GM19023 (cell line): ENCODE measurements around the gene INTS15.
A peak's percentile ranks its signal among the peaks of the same experiment; 100 is the strongest.

Experiments used
- ATAC-seq: cut with Tn5 transposase; IDR thresholded peaks from one replicate; pipeline ENCODE4 v1.9.1; 2021; ENCODE audit warnings: mild to moderate bottlenecking, moderate library complexity; ENCODE audit not compliant: unreplicated experiment

Gene INTS15

GRCh38 chr7:6589829-6590644 lies at the start of gene INTS15:
TSS of gene INTS15 (plus strand) at chr7:6590021. CDS start at chr7:6590284, 263 bp downstream.
- ATAC-seq, result peak; percentile 87

- ATAC-seq, result no peak
These were observed 47.5 kb upstream of the INTS15 start for GRCh38 chr7:6542368-6542767.

- ATAC-seq, result no peak
These were observed 44.3 kb upstream of the INTS15 start for GRCh38 chr7:6545398-6546126.

GRCh38 chr7:6546498-6547251 lies 43.1 kb upstream of the INTS15 start:
- ATAC-seq, result no peak

GRCh38 chr7:6547400-6547799 lies 42.4 kb upstream of the INTS15 start:
- no peak for ATAC-seq

GRCh38 chr7:6551016-6551511 lies 38.8 kb upstream of the INTS15 start, which contains the start of gene GRID2IP:
TSS of gene GRID2IP (minus strand) at chr7:6551461. CDS start at chr7:6551436, 25 bp downstream.
- no peak for ATAC-seq

- no peak for ATAC-seq
These were observed 36.3 kb upstream of the INTS15 start for GRCh38 chr7:6553448-6554044.

- ATAC-seq, result no peak
These were observed 35.0 kb upstream of the INTS15 start for GRCh38 chr7:6554848-6555247.

- no peak for ATAC-seq
These were observed 33.6 kb upstream of the INTS15 start for GRCh38 chr7:6556196-6556595.

GRCh38 chr7:6558837-6559236 lies 31.0 kb upstream of the INTS15 start:
- ATAC-seq, result no peak

GRCh38 chr7:6559896-6560295 lies 29.9 kb upstream of the INTS15 start:
- no peak for ATAC-seq

- ATAC-seq, result no peak
These were observed 27.7 kb upstream of the INTS15 start for GRCh38 chr7:6562106-6562505.

- no peak for ATAC-seq
These were observed 25.7 kb upstream of the INTS15 start for GRCh38 chr7:6563936-6564770.

- no peak for ATAC-seq
These were observed 24.2 kb upstream of the INTS15 start for GRCh38 chr7:6565655-6566054.

GRCh38 chr7:6567886-6568285 lies 21.9 kb upstream of the INTS15 start:
- no peak for ATAC-seq

- ATAC-seq, result no peak
These were observed 18.6 kb upstream of the INTS15 start for GRCh38 chr7:6571160-6571779.

- no peak for ATAC-seq
These were observed 14.4 kb upstream of the INTS15 start for GRCh38 chr7:6575281-6576023.

GRCh38 chr7:6576024-6576866 lies 13.6 kb upstream of the INTS15 start:
- ATAC-seq, result no peak
